HG03342 (cell line): ENCODE data around the gene NEU1.
"Not testable (repeated sequence)": the region's sequence is repeated elsewhere in the genome, so short reads cannot be mapped to it uniquely, and the experiment has no call there.

Experiments used
- ATAC-seq: cut with Tn5 transposase; IDR thresholded peaks from one replicate; pipeline ENCODE4 v1.9.1; 2021; ENCODE audit warnings: mild to moderate bottlenecking, moderate library complexity; ENCODE audit not compliant: unreplicated experiment

NEU1 gene

GRCh38 chr6:31847276-31847978, 15.2 kb downstream of the NEU1 start:
- no peak for ATAC-seq

GRCh38 chr6:31844507-31844906, 18.1 kb downstream of the NEU1 start:
- no peak for ATAC-seq

GRCh38 chr6:31842053-31842452, 20.6 kb downstream of the NEU1 start:
- no peak for ATAC-seq

GRCh38 chr6:31839779-31840126, 22.9 kb downstream of the NEU1 start:
- ATAC-seq, result not testable (repeated sequence)

GRCh38 chr6:31838968-31839367, 23.7 kb downstream of the NEU1 start:
- ATAC-seq, result no peak

GRCh38 chr6:31838114-31838553, 24.5 kb downstream of the NEU1 start:
- not testable (repeated sequence) for ATAC-seq

GRCh38 chr6:31837369-31838113, 25.1 kb downstream of the NEU1 start:
- ATAC-seq, result no peak

GRCh38 chr6:31836474-31837368, 25.9 kb downstream of the NEU1 start:
- ATAC-seq, result no peak

GRCh38 chr6:31836047-31836473, 26.6 kb downstream of the NEU1 start:
- no peak for ATAC-seq

GRCh38 chr6:31834367-31835250, 28.0 kb downstream of the NEU1 start:
- ATAC-seq, result no peak

- ATAC-seq, result no peak
Observed at GRCh38 chr6:31831350-31832215, 31.0 kb downstream of the NEU1 start.

- no peak for ATAC-seq
Observed at GRCh38 chr6:31830886-31831335, 31.7 kb downstream of the NEU1 start.

- no peak for ATAC-seq
Observed at GRCh38 chr6:31829633-31830283, 32.9 kb downstream of the NEU1 start.

GRCh38 chr6:31827286-31828079, 35.1 kb downstream of the NEU1 start, which contains the start of gene HSPA1B:
Gene HSPA1B (plus strand): TSS chr6:31827738. CDS start chr6:31827951, 213 bp downstream.
- peak; percentile 62 for ATAC-seq

- no peak for ATAC-seq
Observed at GRCh38 chr6:31826793-31827285, 35.8 kb downstream of the NEU1 start.

- no peak for ATAC-seq
Observed at GRCh38 chr6:31825553-31825952, 37.1 kb downstream of the NEU1 start.

GRCh38 chr6:31823592-31824196, 38.9 kb downstream of the NEU1 start:
- ATAC-seq, result not testable (repeated sequence)
